ENCODE measurements around the gene CREB1.

The CREB1 gene

DNA sequence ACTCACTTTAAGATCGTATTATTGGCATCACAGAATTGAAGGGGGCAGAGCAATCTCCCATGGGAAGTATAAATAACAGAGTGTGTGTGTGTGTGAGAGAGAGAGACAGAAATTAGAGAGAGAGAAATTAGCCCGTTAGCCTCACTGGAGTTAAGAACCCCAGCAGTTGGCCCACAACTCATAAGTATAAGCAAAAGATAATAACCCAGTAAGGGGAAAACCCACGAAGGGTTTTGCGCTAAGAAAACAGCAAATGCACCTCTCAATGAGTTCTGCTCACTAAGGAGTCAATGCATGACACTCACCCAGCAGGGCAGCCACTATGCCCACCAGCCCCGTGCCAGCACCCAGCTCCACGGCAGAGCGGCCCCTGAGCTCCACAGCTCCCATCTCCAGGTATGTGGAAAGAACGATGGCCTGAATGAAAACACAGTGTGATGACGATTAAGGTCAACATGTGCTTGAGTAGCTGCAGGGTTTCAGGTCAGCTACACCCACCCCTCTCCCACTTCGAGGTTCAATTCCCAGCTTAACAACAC, 91.8 kb downstream of the CREB1 start:
- no peak for DNase-seq (ENCODE audit: insufficient read length, low spot score)
- TF ChIP-seq, protein P1, sequence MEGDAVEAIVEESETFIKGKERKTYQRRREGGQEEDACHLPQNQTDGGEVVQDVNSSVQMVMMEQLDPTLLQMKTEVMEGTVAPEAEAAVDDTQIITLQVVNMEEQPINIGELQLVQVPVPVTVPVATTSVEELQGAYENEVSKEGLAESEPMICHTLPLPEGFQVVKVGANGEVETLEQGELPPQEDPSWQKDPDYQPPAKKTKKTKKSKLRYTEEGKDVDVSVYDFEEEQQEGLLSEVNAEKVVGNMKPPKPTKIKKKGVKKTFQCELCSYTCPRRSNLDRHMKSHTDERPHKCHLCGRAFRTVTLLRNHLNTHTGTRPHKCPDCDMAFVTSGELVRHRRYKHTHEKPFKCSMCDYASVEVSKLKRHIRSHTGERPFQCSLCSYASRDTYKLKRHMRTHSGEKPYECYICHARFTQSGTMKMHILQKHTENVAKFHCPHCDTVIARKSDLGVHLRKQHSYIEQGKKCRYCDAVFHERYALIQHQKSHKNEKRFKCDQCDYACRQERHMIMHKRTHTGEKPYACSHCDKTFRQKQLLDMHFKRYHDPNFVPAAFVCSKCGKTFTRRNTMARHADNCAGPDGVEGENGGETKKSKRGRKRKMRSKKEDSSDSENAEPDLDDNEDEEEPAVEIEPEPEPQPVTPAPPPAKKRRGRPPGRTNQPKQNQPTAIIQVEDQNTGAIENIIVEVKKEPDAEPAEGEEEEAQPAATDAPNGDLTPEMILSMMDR (IDR thresholded peaks at IDR 0.05; ENCODE audit: insufficient read depth, missing control alignments) = no peak
- FAIRE-seq = no peak

DNA sequence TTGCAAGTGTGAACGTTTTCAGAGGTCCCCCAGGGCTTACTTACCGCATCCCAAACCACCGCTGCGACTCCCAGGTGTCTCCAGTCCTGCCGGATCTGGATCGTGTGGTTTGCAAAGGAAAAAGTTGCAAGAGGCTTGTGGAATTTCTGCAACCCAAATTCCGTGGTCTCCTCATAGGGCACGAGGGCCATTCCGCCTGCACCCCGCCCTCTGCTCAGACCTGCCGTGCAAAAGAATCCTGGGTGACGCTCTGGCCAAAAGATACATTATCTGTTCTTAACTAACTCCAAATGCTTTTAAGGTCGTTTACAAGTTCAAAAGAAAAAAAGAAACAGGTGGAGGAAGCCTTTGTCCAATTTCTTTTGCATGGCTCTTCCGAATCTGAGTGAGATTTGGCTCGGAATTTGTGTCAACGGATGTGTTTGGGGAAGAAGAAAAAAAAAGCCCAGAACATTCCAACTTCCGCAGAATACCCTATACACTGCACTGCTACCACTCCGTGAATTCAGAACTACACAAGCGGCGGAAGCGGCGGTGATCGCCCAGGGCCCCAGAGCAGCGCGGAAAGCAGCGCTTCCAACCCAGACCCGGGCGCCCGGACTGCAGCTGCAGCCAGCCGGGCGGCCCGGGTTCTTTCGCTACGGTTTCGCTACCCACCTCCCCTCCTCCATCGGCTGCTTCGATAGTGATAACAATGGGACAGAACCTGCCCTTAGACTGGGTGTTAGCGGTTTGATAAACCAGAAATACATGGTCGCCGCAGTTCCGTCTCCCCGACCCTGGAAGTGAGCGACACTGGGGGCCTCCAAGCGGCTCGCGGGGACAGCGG, 94.6 kb downstream of the CREB1 start:
- no peak for FAIRE-seq
- TF ChIP-seq, protein P1 (IDR thresholded peaks at IDR 0.05; ENCODE audit: insufficient read depth, missing control alignments) = no peak
- DNase-seq (ENCODE audit: insufficient read length, low spot score) = no peak

DNA sequence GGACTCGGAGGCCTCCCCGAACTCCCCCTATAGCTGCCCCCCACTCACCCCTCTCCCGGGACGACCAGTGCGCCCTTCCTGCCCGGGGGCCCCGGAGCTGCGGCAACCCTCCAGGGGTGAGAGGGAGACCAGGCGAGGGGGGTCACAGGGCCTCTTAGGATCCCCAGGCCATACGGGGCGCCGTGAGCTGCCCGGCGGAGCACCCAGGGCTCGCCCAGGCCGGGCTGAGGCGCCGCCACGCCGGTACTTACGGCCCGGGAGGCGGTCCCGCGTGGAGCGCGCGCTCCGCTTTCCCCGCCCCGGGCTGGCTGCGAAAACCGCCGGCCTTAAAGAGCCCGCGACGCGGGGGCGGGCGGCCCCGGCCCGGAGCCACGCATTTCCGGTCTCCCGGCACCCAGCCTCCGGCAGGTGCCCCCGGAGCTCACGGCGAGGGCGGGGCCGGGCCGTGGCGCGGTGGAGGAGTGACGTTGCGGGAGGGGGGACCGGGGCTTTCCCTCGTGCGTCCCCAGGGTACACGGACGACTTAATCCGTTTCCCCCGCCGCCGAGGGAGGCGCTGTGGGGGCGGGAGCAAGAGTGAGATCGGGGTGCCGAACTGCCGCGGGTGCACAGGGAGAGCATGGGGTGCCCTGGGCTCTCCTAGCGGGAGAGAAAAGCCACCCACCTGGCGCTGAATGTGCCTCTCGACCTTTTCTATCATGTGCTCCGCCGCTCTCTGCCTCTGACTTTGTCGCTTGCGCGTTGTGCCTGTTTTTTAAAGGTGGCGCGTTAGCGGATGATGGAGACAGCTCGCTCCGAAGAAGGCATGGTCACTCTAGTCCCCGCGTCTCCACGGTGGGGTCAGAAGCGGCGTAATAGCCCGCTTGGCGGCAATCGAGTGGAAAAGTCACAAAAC, 95.5 kb downstream of the CREB1 start, which contains the start of gene METTL21A:
TSS of gene METTL21A (minus strand) at position 381 of the 894 bp plus-strand sequence. CDS start 1,019 bp downstream, outside the sequence.
- no peak for FAIRE-seq
- peak; percentile 93 for DNase-seq (ENCODE audit: insufficient read length, low spot score)
- TF ChIP-seq, protein P1 (IDR thresholded peaks at IDR 0.05; ENCODE audit: insufficient read depth, missing control alignments) = peak; percentile 21

DNA sequence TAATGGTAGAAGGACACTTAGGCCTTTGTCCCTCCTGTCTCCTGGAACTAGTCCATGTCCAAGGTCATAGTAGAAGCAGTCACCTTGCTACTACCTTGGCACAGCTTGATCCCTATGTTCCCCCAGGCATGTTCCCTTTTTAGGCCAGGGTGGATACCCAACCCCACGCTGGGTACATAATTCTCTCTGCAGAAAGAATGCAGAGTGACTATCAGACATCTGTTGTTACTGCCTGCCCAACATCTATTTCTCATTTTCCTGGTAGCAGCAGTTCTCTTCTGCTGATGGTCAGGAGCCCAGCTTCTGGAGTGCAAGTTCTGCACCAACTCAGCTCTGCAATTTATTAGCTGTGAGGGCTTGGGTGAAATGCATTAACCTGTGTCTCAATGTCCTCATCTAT, 99.8 kb downstream of the CREB1 start:
- TF ChIP-seq, protein P1 (IDR thresholded peaks at IDR 0.05; ENCODE audit: insufficient read depth, missing control alignments) = no peak
- FAIRE-seq = no peak
- no peak for DNase-seq (ENCODE audit: insufficient read length, low spot score)

DNA sequence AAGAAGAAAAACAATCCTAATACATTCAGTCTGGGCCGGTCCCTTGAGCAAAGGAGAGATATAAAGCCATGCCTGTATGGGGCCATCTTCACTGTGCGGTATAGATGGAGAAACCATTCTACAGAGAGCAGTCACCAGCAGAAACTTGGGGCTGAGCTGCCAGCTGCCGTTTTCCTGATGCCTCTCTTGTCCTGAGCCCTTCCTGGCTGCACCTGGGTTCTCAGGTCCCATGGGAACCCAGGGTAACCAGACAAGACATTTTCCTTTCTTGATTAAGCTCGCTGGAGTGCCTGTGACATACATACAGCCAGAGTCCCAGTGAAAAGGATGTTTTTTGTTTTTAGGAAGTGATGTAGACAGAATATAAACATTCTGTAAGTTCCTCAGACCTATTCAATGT, 100.7 kb downstream of the CREB1 start:
- DNase-seq (ENCODE audit: insufficient read length, low spot score) (no peak), FAIRE-seq (no peak)
- TF ChIP-seq, protein P1 (IDR thresholded peaks at IDR 0.05; ENCODE audit: insufficient read depth, missing control alignments) = no peak

DNA sequence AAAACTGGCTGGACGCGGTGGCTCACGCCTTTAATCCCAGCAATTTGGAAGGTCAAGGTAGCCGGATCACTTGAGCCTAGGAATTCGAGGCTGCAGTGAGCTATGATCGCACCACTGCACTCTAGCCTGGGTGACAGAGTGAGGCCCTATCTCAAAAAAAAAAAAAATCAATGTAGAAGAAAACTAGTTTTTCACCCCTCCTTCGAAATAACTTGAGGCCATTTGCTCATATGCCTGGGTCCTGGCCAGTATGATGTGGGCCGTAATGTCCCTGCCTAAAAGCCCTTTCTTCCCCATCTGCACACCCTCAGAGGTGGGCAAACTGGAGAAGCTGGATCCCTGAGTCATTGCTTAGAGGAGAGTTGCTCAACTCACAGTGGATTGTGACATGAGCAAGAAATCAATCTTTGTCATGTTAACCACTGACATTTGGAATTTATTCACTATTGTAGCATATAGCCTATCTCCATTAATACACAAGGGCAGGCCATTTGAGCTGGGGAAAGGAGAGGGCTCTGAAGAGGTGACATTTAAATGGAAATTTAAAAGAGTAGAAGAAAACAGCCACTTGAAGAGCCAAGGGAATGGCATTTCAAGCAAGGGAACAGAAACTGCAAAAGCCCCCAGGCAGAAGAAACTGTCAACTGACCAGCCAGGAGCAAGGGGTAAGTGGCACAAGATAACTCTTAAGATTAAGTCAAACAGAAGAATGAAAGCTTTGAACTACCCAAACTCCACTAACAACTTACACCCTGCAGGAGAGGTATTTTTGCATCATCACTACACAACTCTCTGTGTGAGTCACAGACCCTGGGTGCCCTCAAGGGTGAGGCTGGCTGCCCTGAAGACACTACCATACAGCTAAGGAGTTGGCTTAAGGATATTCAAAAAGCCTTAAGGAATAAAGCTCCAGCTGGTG, 103.1 kb downstream of the CREB1 start:
- FAIRE-seq (no peak), DNase-seq (ENCODE audit: insufficient read length, low spot score) (no peak)
- TF ChIP-seq, protein P1 (IDR thresholded peaks at IDR 0.05; ENCODE audit: insufficient read depth, missing control alignments) = no peak

Measured in D721Med (cell line).